GM13977 (cell line): ENCODE measurements around the gene RYR3.
"Not testable (repeated sequence)": the region's sequence is repeated elsewhere in the genome, so short reads cannot be mapped to it uniquely, and the experiment has no call there.

Source experiments
- DNase-seq: peaks from one replicate; pipeline ENCODE4 v3.0.0; 2012; ENCODE audit warnings: low spot score
- in situ Hi-C: fragments of 300-500 bp; cut with MboI; formaldehyde crosslinking; loops from one replicate; pipeline ENCODE4 v1.12.0; 2022; ENCODE audit warnings: low sequenced_read_pairs, low pct_unique_long_range_greater_than_20kb, mixed read lengths, inconsistent platforms; ENCODE audit not compliant: unreplicated experiment
- TF ChIP-seq, protein P1 (sequence below): IDR thresholded peaks from 2 replicates; pipeline ENCODE4 v1.5.1; 2012; ENCODE audit warnings: mild to moderate bottlenecking, control low read depth; ENCODE audit not compliant: insufficient read depth; ENCODE audit errors: extremely low read depth, missing control alignments

RYR3 gene

DNA sequence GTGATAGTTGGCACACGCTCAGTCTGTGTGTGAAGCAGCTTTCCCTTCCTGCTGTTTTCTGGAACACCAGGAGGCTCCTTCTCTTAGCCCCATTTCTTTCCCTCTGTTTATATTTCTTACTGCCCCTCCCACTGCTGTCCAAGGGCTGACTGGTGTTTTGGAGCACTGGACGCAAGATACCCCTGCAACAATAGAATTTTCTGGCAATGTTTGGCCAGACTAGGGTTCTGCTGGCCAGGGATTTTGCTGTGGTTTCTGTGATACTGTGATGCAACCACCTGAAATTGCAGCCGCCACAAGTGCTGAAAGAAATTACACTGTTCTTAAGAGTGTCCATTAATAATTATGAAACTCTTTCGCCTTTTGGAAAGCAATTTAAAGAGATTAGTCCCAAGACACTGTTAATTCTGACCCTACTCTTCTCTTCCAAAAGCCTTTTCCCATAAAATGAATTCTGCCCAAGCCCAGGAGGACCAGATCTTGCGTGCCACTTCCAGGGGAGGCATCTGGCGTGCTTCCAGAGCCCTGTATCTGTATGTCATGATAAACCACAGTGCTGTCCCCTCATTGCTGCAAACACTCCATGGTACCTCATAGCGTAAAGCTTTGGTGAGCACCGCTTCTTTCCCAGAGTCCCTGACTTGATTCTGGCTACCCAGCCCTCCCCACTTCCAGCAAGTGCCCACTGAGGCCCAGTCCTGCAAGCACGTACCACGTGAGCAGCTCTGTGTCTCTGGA, 498.1 kb downstream of the RYR3 start:
- in situ Hi-C loops: no loop called here
- TF ChIP-seq, protein P1, sequence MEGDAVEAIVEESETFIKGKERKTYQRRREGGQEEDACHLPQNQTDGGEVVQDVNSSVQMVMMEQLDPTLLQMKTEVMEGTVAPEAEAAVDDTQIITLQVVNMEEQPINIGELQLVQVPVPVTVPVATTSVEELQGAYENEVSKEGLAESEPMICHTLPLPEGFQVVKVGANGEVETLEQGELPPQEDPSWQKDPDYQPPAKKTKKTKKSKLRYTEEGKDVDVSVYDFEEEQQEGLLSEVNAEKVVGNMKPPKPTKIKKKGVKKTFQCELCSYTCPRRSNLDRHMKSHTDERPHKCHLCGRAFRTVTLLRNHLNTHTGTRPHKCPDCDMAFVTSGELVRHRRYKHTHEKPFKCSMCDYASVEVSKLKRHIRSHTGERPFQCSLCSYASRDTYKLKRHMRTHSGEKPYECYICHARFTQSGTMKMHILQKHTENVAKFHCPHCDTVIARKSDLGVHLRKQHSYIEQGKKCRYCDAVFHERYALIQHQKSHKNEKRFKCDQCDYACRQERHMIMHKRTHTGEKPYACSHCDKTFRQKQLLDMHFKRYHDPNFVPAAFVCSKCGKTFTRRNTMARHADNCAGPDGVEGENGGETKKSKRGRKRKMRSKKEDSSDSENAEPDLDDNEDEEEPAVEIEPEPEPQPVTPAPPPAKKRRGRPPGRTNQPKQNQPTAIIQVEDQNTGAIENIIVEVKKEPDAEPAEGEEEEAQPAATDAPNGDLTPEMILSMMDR: no peak
- no peak for DNase-seq

DNA sequence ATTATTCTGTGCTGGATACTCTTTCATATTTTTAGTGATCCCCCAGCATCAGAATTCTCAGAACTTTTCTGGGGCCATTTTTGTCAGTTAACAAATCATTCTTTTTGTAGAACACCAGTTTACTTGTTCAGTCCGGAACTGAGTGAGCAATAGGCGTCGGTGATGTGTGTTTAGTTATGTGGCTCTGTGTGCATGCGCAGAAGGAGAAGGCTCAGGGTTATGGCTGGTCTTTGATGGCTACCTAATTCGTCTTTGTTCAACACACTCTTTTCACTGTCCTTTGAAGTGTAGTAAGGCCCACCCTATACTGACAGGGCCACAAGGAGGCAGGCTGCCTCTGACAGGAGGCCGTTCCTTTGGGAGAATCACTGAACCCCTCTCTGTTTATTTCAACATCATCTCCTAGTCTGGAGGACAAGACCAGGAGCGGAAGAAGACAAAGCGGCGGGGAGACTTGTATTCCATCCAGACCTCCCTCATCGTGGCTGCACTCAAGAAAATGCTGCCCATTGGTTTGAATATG, 499.4 kb downstream of the RYR3 start:
- in situ Hi-C loops: no loop called here
- DNase-seq: no peak
- TF ChIP-seq, protein P1: peak; percentile 4

DNA sequence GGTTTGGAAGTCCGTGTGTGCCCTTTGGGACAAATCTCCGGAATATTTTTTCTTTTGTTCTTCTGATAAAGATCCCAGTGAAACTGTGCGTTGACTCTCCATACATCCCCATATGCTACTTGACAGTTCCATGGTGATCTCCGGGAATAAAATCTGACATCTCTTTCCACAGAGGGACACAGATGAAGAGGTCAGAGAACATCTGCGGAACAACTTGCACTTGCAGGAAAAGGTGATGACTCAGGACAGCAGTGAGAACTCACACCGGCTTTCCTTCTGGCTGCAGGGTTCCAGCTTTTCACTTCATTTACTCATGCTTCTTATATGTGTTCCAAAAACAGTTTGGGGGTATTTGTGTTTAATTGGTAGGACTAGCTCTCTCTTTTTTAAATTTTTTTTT, 500.0 kb downstream of the RYR3 start:
- DNase-seq: no peak
- in situ Hi-C loops: no loop called here
- TF ChIP-seq, protein P1: no peak

DNA sequence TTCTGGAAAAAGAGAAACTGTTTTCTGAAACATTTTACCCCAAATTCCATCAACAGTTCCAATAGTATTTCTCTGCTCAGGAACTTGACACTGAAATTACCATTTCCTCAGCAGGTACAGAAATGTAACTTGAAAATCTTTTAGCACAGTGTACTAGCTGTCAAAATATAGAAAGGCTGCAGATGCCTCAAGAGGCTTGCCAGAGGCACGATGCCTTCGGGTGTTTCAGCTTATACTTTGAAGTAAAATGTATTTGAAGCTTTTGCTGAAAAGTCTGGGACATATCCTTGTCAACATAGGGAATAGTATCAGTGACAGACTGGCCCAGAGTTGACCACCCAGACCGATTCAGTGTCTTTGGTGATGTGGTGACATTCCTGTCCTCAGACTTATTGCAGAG, 503.1 kb downstream of the RYR3 start:
- DNase-seq: no peak
- TF ChIP-seq, protein P1: no peak
- in situ Hi-C loops: no loop called here

DNA sequence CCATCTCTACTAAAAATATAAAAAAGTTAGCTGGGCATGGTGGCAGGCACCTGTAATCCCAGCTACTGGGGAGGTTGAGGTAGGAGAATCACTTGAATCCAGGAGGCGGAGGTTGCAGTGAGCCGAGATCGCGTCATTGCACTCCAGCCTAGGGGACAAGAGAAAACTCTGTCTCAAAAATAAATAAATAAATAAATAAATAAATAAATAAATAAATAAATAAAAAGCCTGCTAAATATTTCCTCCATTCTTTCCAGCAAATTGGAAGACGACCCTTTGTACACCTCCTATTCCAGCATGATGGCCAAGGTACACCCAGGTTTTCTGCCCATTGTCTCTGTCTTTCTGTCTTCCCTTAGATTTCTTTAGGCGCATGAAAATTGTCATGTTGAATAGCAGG, 508.7 kb downstream of the RYR3 start:
- DNase-seq, in situ Hi-C loops: not testable (repeated sequence)

DNA sequence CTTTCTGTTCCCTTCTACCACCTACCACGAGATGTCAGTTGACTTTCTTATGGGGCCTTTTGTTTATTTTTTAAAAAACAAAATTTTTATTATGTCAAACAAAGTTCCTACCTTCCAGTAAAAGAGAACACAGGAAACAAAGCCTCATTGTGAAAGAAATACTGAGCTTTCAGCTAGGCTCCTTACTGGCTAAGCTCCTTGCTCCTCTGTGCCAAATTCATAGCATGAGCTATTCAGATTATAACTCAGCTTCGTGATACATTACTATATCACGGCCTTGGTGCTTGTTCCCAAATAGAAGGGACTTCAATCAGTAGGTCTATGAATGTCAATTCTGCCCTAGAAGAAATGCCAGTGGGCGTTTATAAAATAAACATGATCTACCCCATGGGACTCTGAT, 511.7 kb downstream of the RYR3 start:
- DNase-seq: no peak
- TF ChIP-seq, protein P1: no peak
- in situ Hi-C loops: no loop called here

DNA sequence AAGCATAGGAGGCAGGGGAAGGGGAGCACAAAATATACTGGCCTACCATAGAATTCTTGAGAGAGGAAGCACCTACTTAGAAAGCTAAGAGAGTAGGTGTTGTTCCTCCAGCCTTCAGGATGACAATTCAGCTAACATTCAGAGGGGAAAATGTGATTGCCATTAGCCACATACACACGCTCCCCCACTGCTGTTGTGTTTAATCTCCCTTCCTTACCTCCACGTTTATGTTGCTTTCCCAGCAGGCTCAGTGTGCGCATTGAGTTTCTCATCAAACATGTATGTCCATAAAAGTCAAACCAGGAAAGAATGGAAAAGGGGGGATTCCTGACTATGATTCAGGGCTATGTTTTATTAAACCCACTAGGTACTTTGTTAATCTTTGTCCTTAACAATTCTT, 512.4 kb downstream of the RYR3 start:
- TF ChIP-seq, protein P1: no peak
- in situ Hi-C loops: no loop called here
- no peak for DNase-seq
